WTC11 (cell line): ENCODE measurements around the gene C3orf85. TPM values are rescaled to one million over a fixed set of nuclear protein-coding genes. Genes with fewer than 3 reads are reported as not detected.
A peak's percentile ranks its signal among the peaks of the same experiment; 100 is the strongest.

Source experiments
- ATAC-seq: fragments of 200-7000 bp; cut with Tn5 transposase; 2 replicates; pipeline ENCODE4 v1.10.0; 2021; ENCODE audit warnings: mild to moderate bottlenecking, moderate library complexity
- CTCF ChIA-PET: fragments of 300-600 bp; sonication (Branson Sonifier 250); formaldehyde crosslinking; loops from one replicate; lab custom pipeline; 2021; ENCODE audit warnings: antibody characterized with exemption; lab: Charles Lee
- POLR2A ChIA-PET: fragments of 350-600 bp; sonication (Branson Sonifier 250); formaldehyde crosslinking; loops from one replicate; lab custom pipeline; 2021; ENCODE audit warnings: antibody characterized with exemption; lab: Charles Lee
- DNase-seq: peaks from one replicate; pipeline ENCODE4 v3.0.0; 2021; ENCODE audit warnings: low spot score
- H3K27ac Mint-ChIP-seq: 2 replicates; pipeline ENCODE4 v1.8.0; 2021; ENCODE audit warnings: mixed read lengths
- H3K27me3 Mint-ChIP-seq: 2 replicates; pipeline ENCODE4 v1.8.0; 2021; ENCODE audit warnings: low read depth, mild to moderate bottlenecking, moderate library complexity, mixed read lengths
- H3K36me3 Mint-ChIP-seq: 2 replicates; pipeline ENCODE4 v1.8.0; 2021; ENCODE audit warnings: mixed read lengths
- H3K4me1 Mint-ChIP-seq: 2 replicates; pipeline ENCODE4 v1.8.0; 2022; ENCODE audit warnings: mixed read lengths
- H3K4me3 Mint-ChIP-seq: 2 replicates; pipeline ENCODE4 v1.8.0; 2021; ENCODE audit warnings: mild to moderate bottlenecking, moderate library complexity, mixed read lengths
- H3K9me3 Mint-ChIP-seq: 2 replicates; pipeline ENCODE4 v1.8.0; 2021; ENCODE audit warnings: mixed read lengths
- AFF4 ChIP-seq: sonication (generic); formaldehyde crosslinking; IDR thresholded peaks from 2 replicates; pipeline ENCODE4 v1.8.1; 2023; ENCODE audit warnings: mild to moderate bottlenecking, missing genetic modification reagents, borderline replicate concordance
- ATF1 ChIP-seq: sonication (generic); formaldehyde crosslinking; IDR thresholded peaks from 2 replicates; pipeline ENCODE4 v1.8.1; 2023; ENCODE audit warnings: mild to moderate bottlenecking, moderate library complexity, missing genetic modification reagents
- CBFB ChIP-seq: sonication (generic); formaldehyde crosslinking; IDR thresholded peaks from 2 replicates; pipeline ENCODE4 v1.8.1; 2022; ENCODE audit warnings: mild to moderate bottlenecking, low read depth, missing genetic modification reagents
- E2F1 ChIP-seq: sonication (generic); formaldehyde crosslinking; IDR thresholded peaks from 2 replicates; pipeline ENCODE4 v1.8.0; 2022; ENCODE audit warnings: mild to moderate bottlenecking, missing genetic modification reagents
- E2F4 ChIP-seq: sonication (generic); formaldehyde crosslinking; IDR thresholded peaks from 2 replicates; pipeline ENCODE4 v1.8.1; 2022; ENCODE audit warnings: low read depth, mild to moderate bottlenecking, moderate library complexity, missing genetic modification reagents, borderline replicate concordance
- E2F5 ChIP-seq: sonication (generic); formaldehyde crosslinking; IDR thresholded peaks from 2 replicates; pipeline ENCODE4 v1.8.1; 2022; ENCODE audit warnings: mild to moderate bottlenecking, moderate library complexity, missing genetic modification reagents
- ELF4 ChIP-seq: sonication (generic); formaldehyde crosslinking; IDR thresholded peaks from 2 replicates; pipeline ENCODE4 v1.8.1; 2022; ENCODE audit warnings: low read depth, mild to moderate bottlenecking, moderate library complexity, missing genetic modification reagents
- FOXK1 ChIP-seq: sonication (generic); formaldehyde crosslinking; IDR thresholded peaks from 2 replicates; pipeline ENCODE4 v1.8.0; 2022; ENCODE audit warnings: mild to moderate bottlenecking, moderate library complexity, missing genetic modification reagents
- GTF2I ChIP-seq: fragments of 250-450 bp; sonication (Bioruptor Pico); conservative IDR thresholded peaks from 2 replicates; pipeline ENCODE4 v1.4.0; 2021; ENCODE audit warnings: mild to moderate bottlenecking
- NR3C1 ChIP-seq: sonication (generic); formaldehyde crosslinking; conservative IDR thresholded peaks from 2 replicates; pipeline ENCODE4 v1.8.1; 2023; ENCODE audit warnings: low read depth, mild to moderate bottlenecking, missing genetic modification reagents
- RELA ChIP-seq: sonication (generic); formaldehyde crosslinking; IDR thresholded peaks from 2 replicates; pipeline ENCODE4 v1.8.1; 2022; ENCODE audit warnings: missing genetic modification reagents, mild to moderate bottlenecking, borderline replicate concordance
- ZMAT4 ChIP-seq: fragments of 250-450 bp; sonication (Bioruptor Pico); IDR thresholded peaks from 2 replicates; pipeline ENCODE4 v1.9.0; 2021; ENCODE audit warnings: mild to moderate bottlenecking
- ZNF219 ChIP-seq: sonication (generic); formaldehyde crosslinking; IDR thresholded peaks from 2 replicates; pipeline ENCODE4 v1.8.0; 2023; ENCODE audit warnings: missing genetic modification reagents, mild to moderate bottlenecking, borderline replicate concordance
- ZNF317 ChIP-seq: sonication (generic); formaldehyde crosslinking; IDR thresholded peaks from 2 replicates; pipeline ENCODE4 v1.8.1; 2023; ENCODE audit warnings: low read depth, mild to moderate bottlenecking, moderate library complexity, missing genetic modification reagents, borderline replicate concordance
- ZNF396 ChIP-seq: fragments of 250-450 bp; sonication (Bioruptor Pico); IDR thresholded peaks from 2 replicates; pipeline ENCODE4 v1.8.0; 2021; ENCODE audit warnings: mild to moderate bottlenecking, moderate library complexity, borderline replicate concordance
- ZNF416 ChIP-seq: fragments of 250-450 bp; sonication (Bioruptor Pico); IDR thresholded peaks from 2 replicates; pipeline ENCODE4 v1.9.0; 2021; ENCODE audit warnings: mild to moderate bottlenecking, inconsistent platforms
- total RNA-seq: library from RNA; stranded (reverse); gene quantifications from 3 replicates; pipeline ENCODE4 v1.2.3, GENCODE V29; 2021
- TF ChIP-seq, protein P1 (sequence below): sonication (generic); formaldehyde crosslinking; IDR thresholded peaks from 2 replicates; pipeline ENCODE4 v1.8.0; 2022; ENCODE audit warnings: missing genetic modification reagents
- TF ChIP-seq, protein P2 (sequence below): fragments of 250-450 bp; sonication (Bioruptor Pico); IDR thresholded peaks from 2 replicates; pipeline ENCODE4 v2.1.2; 2022; ENCODE audit warnings: mild to moderate bottlenecking, moderate library complexity

The C3orf85 gene
- total RNA-seq, 1 experiment from 2014 or later, result not detected

- CTCF ChIA-PET, result interaction anchor here (1.4 to 2.1 kb wide), 2 partner anchors 53 to 227 kb away, joined by 5 read pairs; no protein-coding TSS in a partner anchor
- Mint-ChIP-seq H3K36me3 (no peaks in the 10 kb centered on the region), H3K27me3 (no peaks in the 10 kb centered on the region), H3K27ac (no peak overlapping the region), H3K9me3 (peaks cover 3% of the 10 kb centered on the region; the same call in 1 of the 2 replicates), H3K4me3 (no peak overlapping the region), H3K4me1 (peaks cover 22% of the 10 kb centered on the region)
- ATAC-seq, result peak; percentile 55; the same call in 1 of the 2 replicates
- POLR2A ChIA-PET, result no interaction called here
- TF ChIP-seq ATF1 (CRISPR knock-in tag) (no peak), GTF2I (CRISPR knock-in tag) (no peak)
- DNase-seq, result no peak
Observed at GRCh38 chr3:109171479-109171878, 35.0 kb downstream of the C3orf85 start.

- TF ChIP-seq ELF4 (CRISPR knock-in tag), result no peak
- TF ChIP-seq E2F5, result no peak
- TF ChIP-seq RELA (CRISPR knock-in tag), result no peak
- TF ChIP-seq, protein P1, sequence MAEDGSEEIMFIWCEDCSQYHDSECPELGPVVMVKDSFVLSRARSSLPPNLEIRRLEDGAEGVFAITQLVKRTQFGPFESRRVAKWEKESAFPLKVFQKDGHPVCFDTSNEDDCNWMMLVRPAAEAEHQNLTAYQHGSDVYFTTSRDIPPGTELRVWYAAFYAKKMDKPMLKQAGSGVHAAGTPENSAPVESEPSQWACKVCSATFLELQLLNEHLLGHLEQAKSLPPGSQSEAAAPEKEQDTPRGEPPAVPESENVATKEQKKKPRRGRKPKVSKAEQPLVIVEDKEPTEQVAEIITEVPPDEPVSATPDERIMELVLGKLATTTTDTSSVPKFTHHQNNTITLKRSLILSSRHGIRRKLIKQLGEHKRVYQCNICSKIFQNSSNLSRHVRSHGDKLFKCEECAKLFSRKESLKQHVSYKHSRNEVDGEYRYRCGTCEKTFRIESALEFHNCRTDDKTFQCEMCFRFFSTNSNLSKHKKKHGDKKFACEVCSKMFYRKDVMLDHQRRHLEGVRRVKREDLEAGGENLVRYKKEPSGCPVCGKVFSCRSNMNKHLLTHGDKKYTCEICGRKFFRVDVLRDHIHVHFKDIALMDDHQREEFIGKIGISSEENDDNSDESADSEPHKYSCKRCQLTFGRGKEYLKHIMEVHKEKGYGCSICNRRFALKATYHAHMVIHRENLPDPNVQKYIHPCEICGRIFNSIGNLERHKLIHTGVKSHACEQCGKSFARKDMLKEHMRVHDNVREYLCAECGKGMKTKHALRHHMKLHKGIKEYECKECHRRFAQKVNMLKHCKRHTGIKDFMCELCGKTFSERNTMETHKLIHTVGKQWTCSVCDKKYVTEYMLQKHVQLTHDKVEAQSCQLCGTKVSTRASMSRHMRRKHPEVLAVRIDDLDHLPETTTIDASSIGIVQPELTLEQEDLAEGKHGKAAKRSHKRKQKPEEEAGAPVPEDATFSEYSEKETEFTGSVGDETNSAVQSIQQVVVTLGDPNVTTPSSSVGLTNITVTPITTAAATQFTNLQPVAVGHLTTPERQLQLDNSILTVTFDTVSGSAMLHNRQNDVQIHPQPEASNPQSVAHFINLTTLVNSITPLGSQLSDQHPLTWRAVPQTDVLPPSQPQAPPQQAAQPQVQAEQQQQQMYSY (CRISPR knock-in tag), result no peak
- no peak for TF ChIP-seq ZNF317 (CRISPR knock-in tag)
- TF ChIP-seq, protein P2, sequence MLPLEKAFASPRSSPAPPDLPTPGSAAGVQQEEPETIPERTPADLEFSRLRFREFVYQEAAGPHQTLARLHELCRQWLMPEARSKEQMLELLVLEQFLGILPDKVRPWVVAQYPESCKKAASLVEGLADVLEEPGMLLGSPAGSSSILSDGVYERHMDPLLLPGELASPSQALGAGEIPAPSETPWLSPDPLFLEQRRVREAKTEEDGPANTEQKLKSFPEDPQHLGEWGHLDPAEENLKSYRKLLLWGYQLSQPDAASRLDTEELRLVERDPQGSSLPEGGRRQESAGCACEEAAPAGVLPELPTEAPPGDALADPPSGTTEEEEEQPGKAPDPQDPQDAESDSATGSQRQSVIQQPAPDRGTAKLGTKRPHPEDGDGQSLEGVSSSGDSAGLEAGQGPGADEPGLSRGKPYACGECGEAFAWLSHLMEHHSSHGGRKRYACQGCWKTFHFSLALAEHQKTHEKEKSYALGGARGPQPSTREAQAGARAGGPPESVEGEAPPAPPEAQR (CRISPR knock-in tag), result no peak
- TF ChIP-seq CBFB (CRISPR knock-in tag), result no peak
- TF ChIP-seq E2F1 (CRISPR knock-in tag), result no peak
- no peak for TF ChIP-seq AFF4
- TF ChIP-seq ZNF396 (CRISPR knock-in tag), result no peak
- no peak for TF ChIP-seq E2F4
- no peak for TF ChIP-seq ZNF219 (CRISPR knock-in tag)
- no peak for TF ChIP-seq NR3C1 (CRISPR knock-in tag)
- no peak for TF ChIP-seq FOXK1 (CRISPR knock-in tag)
- no peak for TF ChIP-seq ZMAT4 (CRISPR knock-in tag)
- no peak for TF ChIP-seq ZNF416 (CRISPR knock-in tag)
- Mint-ChIP-seq H3K4me3 (no peak overlapping the region), H3K27me3 (no peaks in the 10 kb centered on the region), H3K9me3 (peaks cover 3% of the 10 kb centered on the region; the same call in 1 of the 2 replicates), H3K4me1 (peaks cover 26% of the 10 kb centered on the region), H3K27ac (no peak overlapping the region), H3K36me3 (no peaks in the 10 kb centered on the region)
- ChIA-PET CTCF (interaction anchor here (0.8 kb wide), 1 partner anchor 49 kb away, joined by 3 read pairs; no protein-coding TSS in a partner anchor), POLR2A (no interaction called here)
- no peak for DNase-seq
- no peak for ATAC-seq
Observed at GRCh38 chr3:109175411-109175810, 38.9 kb downstream of the C3orf85 start.
